ENCODE results near the gene PCBP3. TPM values are rescaled to one million over a fixed set of nuclear protein-coding genes. Genes with fewer than 3 reads are reported as not detected.

The PCBP3 gene
- total RNA-seq, 4 donors from 2014 or later = 0.77 to 8.6 (median 3.2) TPM; not detected in 1

DNA sequence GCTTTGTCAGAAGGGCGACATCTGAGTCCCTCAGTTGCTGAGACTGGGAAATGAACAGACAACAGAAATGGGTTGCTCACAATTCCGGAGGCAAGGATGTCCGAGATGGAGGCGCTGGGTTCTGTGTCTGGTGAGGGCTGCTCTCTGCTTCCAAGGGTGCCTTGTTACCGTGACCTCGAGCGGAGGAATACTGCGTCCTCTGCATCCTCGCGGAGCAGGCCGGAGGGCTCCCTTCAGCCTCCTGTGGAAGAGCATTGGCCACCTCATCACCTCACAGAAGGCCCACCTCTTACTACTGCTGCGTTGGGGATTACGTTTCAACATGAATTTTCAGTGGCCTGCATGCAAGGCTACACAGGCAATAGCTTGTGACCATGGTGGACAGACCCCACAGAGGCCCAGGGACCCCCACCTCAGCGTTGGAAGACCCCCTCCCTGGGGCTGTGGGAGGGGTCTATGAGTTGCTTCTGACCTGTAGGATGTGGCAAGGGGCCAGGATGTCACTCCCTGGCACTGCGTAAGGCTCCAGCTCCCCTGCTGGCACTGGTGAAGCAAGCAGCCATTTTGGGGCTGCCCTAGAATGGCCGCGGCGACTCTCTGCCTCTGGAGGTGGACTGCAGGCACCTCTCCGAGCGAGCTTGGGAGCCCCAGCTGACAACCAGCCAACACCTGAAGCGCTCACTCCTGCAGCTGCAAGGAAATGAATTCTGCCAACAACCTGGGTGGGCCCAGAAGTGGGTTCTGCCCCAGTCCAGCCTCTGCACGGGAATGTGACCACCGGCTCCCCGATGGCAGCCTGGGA lies 301.7 kb downstream of the PCBP3 start:
- no peaks in the 10 kb centered on the region for H3K9me3 ChIP-seq
- no peak for DNase-seq
- H3K36me3 ChIP-seq = no peaks in the 10 kb centered on the region
- H3K4me1 ChIP-seq = peaks cover 0 to 12% of the 10 kb centered on the region in 2 donors
- no peak overlapping the region for H3K27ac ChIP-seq
- no peaks in the 10 kb centered on the region for H3K27me3 ChIP-seq
- TF ChIP-seq CTCF (IDR thresholded peaks at IDR 0.05) = no peak
- no peak for TF ChIP-seq POLR2A (IDR thresholded peaks at IDR 0.05)
- intact Hi-C loops (cut with DNase I; ENCODE audit: low total_unique reads) = no loop called here
- H3K4me3 ChIP-seq = no peak overlapping the region

DNA sequence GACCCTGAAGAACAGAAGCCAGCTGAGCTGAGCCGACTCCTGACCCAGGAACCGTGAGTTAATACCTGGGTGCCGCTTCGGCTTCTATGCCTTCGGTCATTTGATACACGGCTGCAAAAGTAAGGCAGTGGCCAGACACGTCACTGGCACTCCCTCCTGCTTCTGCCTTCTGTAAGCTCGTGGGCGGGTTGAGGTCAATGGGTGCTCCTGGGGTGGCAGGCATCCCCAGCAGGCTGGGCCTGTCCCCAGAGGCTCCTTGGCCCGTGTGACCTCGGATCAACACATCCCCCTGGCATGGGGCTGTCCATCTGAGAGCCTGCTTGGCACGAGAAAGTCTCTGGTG lies 302.3 kb downstream of the PCBP3 start:
- Histone ChIP-seq H3K4me3 (no peak overlapping the region), H3K9me3 (no peaks in the 10 kb centered on the region), H3K27me3 (no peaks in the 10 kb centered on the region), H3K4me1 (peaks cover 0 to 15% of the 10 kb centered on the region in 2 donors), H3K36me3 (no peaks in the 10 kb centered on the region), H3K27ac (no peak overlapping the region)
- DNase-seq = no peak
- intact Hi-C loops (cut with DNase I; ENCODE audit: low total_unique reads) = no loop called here
- no peak for TF ChIP-seq POLR2A (IDR thresholded peaks at IDR 0.05)

- intact Hi-C loops (cut with DNase I; ENCODE audit: low total_unique reads) = no loop called here
- no peaks in the 10 kb centered on the region for H3K27me3 ChIP-seq
- H3K27ac ChIP-seq = no peak overlapping the region
- DNase-seq = no peak
- H3K4me3 ChIP-seq = no peak overlapping the region
- no peak for TF ChIP-seq POLR2A (IDR thresholded peaks at IDR 0.05)
- no peak for TF ChIP-seq CTCF (IDR thresholded peaks at IDR 0.05)
- H3K9me3 ChIP-seq = no peaks in the 10 kb centered on the region
- H3K36me3 ChIP-seq = no peaks in the 10 kb centered on the region
- H3K4me1 ChIP-seq = peaks cover 5 to 15% of the 10 kb centered on the region in 2 donors
These were observed 303.8 kb downstream of the PCBP3 start for GRCh38 chr21:45947296-45947695.

- DNase-seq = no peak
- intact Hi-C loops (cut with DNase I; ENCODE audit: low total_unique reads) = no loop called here
- Histone ChIP-seq H3K9me3 (no peaks in the 10 kb centered on the region), H3K36me3 (no peaks in the 10 kb centered on the region), H3K27ac (no peak overlapping the region), H3K4me1 (peaks cover 5 to 15% of the 10 kb centered on the region in 2 donors), H3K27me3 (no peaks in the 10 kb centered on the region), H3K4me3 (no peak overlapping the region)
- TF ChIP-seq POLR2A (IDR thresholded peaks at IDR 0.05) (no peak), CTCF (IDR thresholded peaks at IDR 0.05) (no peak)
These were observed 304.3 kb downstream of the PCBP3 start for GRCh38 chr21:45947716-45948255.

DNA sequence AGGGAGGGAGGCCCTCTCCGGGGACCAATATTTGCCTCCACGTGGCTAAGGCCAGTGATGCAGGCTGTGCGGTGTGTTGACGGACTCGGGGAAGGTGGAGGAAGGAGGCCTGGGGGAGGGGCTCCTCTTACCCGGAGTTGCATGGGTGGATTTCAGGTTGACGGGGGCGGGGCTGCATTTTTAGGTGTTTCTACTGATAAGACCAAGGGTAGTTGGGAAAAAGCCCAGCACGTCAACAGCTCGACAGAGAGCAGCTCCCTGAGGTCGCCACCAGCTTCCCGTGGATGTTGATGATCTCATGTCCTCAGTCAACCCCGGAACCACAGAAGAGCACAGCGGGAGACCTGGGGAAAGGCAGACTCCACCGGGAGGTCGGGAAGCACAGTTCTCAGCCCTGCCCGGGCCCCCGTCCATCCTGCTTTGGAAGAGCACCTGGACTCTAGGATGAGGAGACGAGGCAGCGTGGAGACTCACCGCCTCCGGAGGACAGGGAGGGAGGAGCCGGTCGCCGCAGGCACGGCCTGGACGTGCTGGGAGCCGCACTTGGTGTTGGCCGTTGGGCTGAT lies 305.1 kb downstream of the PCBP3 start:
- Histone ChIP-seq H3K4me3 (no peak overlapping the region), H3K4me1 (peaks cover 5 to 20% of the 10 kb centered on the region in 2 donors), H3K27ac (peak overlapping the region in 1 of 2 donors; percentile 66), H3K9me3 (no peaks in the 10 kb centered on the region), H3K36me3 (no peaks in the 10 kb centered on the region), H3K27me3 (no peaks in the 10 kb centered on the region)
- DNase-seq = no peak
- TF ChIP-seq POLR2A (IDR thresholded peaks at IDR 0.05) (no peak), CTCF (IDR thresholded peaks at IDR 0.05) (no peak)
- intact Hi-C loops (cut with DNase I; ENCODE audit: low total_unique reads) = no loop called here
